ENCODE measurements around the gene NT5C1A. TPM values are rescaled to one million over a fixed set of nuclear protein-coding genes. Genes with fewer than 3 reads are reported as not detected.

NT5C1A gene
- total RNA-seq, 1 experiment from 2014 or later, result not detected

DNA sequence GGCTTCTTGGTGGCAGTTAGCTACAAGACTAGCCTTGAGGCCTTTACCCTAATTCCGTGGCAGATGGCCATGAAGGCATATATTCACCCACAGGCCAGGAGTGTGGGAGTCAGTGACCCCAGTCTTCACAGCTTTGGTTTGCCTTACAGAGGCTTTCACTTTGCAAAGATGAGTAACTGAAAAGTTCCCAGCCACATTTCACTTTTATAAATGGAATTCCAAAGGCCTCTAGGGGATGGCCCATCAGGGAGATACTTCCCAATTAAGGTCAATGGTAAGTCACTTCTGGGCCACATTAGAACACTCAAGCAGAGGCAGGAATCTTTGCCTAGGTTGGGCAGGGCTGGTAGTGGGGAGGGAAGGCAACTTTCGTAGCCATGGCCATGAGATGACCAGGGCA is 19.4 kb downstream of the NT5C1A start:
- TF ChIP-seq, protein P1, sequence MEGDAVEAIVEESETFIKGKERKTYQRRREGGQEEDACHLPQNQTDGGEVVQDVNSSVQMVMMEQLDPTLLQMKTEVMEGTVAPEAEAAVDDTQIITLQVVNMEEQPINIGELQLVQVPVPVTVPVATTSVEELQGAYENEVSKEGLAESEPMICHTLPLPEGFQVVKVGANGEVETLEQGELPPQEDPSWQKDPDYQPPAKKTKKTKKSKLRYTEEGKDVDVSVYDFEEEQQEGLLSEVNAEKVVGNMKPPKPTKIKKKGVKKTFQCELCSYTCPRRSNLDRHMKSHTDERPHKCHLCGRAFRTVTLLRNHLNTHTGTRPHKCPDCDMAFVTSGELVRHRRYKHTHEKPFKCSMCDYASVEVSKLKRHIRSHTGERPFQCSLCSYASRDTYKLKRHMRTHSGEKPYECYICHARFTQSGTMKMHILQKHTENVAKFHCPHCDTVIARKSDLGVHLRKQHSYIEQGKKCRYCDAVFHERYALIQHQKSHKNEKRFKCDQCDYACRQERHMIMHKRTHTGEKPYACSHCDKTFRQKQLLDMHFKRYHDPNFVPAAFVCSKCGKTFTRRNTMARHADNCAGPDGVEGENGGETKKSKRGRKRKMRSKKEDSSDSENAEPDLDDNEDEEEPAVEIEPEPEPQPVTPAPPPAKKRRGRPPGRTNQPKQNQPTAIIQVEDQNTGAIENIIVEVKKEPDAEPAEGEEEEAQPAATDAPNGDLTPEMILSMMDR (conservative IDR thresholded peaks at IDR 0.05), result no peak
- Mint-ChIP-seq H3K9me3 (no peaks in the 10 kb centered on the region), H3K27ac (no peak overlapping the region; a peak in 1 of 7 replicates), H3K4me3 (no peak overlapping the region), H3K36me3 (ENCODE audit: insufficient read depth in 1 of 3, low read depth in 3 of 3) (no peaks in the 10 kb centered on the region), H3K4me1 (peaks cover 0 to 3% of the 10 kb centered on the region in 2 experiments; a peak in 1 of 4 replicates), H3K27me3 (ENCODE audit: low read depth) (peaks cover 87% of the 10 kb centered on the region)
- no peak overlapping the region for H3T11ph ChIP-seq (ENCODE audit: low read length)
- H2BK20ac ChIP-seq (ENCODE audit: low read depth, low read length, poor library complexity, severe bottlenecking), result no peak overlapping the region
- no peak overlapping the region for H3K23ac ChIP-seq (ENCODE audit: insufficient read length, low read depth, low read length)
- H3K4ac ChIP-seq (ENCODE audit: low read depth, low read length), result no peak overlapping the region
- H2BK12ac ChIP-seq (ENCODE audit: insufficient read length, low read depth, low read length), result no peak overlapping the region
- no peak overlapping the region for H2BK120ac ChIP-seq (ENCODE audit: low read depth, low read length, poor library complexity, severe bottlenecking)
- no peak overlapping the region for H2AK5ac ChIP-seq (ENCODE audit: insufficient read length, low read length)
- no peaks in the 10 kb centered on the region for H3K23me2 ChIP-seq (ENCODE audit: insufficient read length, low read depth, low read length, poor library complexity, severe bottlenecking)
- no peak overlapping the region for H4K8ac ChIP-seq (replicated peaks; ENCODE audit: insufficient read length, low read depth, low read length)
- no peak overlapping the region for H3K4me2 ChIP-seq (ENCODE audit: insufficient read depth, insufficient read length, low read length)
- no peak overlapping the region for H3K18ac ChIP-seq (ENCODE audit: insufficient read length, low read depth, low read length)
- no peak overlapping the region for H2BK15ac ChIP-seq (ENCODE audit: low read depth, low read length)
- H3K79me2 ChIP-seq (ENCODE audit: insufficient read depth, low read length), result no peaks in the 10 kb centered on the region
- H2BK5ac ChIP-seq (ENCODE audit: insufficient read length, low read length), result no peak overlapping the region
- H4K5ac ChIP-seq (ENCODE audit: insufficient read length, low read depth, low read length), result no peak overlapping the region
- no peak overlapping the region for H3K27ac ChIP-seq (ENCODE audit: insufficient read length, low read depth, low read length)
- H3K79me1 ChIP-seq (ENCODE audit: insufficient read depth, low read depth, low read length, poor library complexity, severe bottlenecking), result no peaks in the 10 kb centered on the region
- no peaks in the 10 kb centered on the region for H4K20me1 ChIP-seq (ENCODE audit: control insufficient read depth, insufficient read depth, insufficient read length)
- no peak overlapping the region for H2AFZ ChIP-seq (ENCODE audit: low read length)
- H3K14ac ChIP-seq (ENCODE audit: insufficient read depth, low read length), result no peak overlapping the region
- no peak for DNase-seq
- H3K4me1 ChIP-seq (ENCODE audit: insufficient read depth, low read length), result no peaks in the 10 kb centered on the region
- no peaks in the 10 kb centered on the region; the same call in 1 of the 2 replicates for H3K27me3 ChIP-seq (ENCODE audit: insufficient read depth, low read length)
- no peak overlapping the region for H3K56ac ChIP-seq (ENCODE audit: insufficient read length, low read depth, low read length)
- H4K91ac ChIP-seq (ENCODE audit: insufficient read length, low read depth, low read length), result no peak overlapping the region
- H3K9me3 ChIP-seq (ENCODE audit: control insufficient read depth, low read depth, low read length), result no peaks in the 10 kb centered on the region
- no peak overlapping the region for H3K9ac ChIP-seq (ENCODE audit: extremely low read depth, insufficient read length, low read length)
- WGBS (ENCODE audit: extremely low coverage, insufficient read length, low lambda C conversion rate), result no CpG with 5 or more reads among the region's 2 CpGs
